Coronary artery (tissue), 2 donors: Measurements from ENCODE around the gene CRYBG2.
"Not testable (repeated sequence)": the region's sequence is repeated elsewhere in the genome, so short reads cannot be mapped to it uniquely, and the experiment has no call there.

Experiments
- DNase-seq: peaks from one replicate; pipeline ENCODE4 v3.0.0-alpha.2; 2017; ENCODE audit warnings: low spot score
- H3K27ac ChIP-seq, 2 donors: fragments of 200-600 bp; sonication (generic); one replicate each; pipeline ENCODE4 v1.5.1; 2016 to 2019
- H3K4me3 ChIP-seq: fragments of 200-600 bp; sonication (generic); 2 replicates; pipeline ENCODE4 v1.5.1; 2016; ENCODE audit warnings: mild to moderate bottlenecking, moderate library complexity
- CTCF ChIP-seq: fragments of 200-600 bp; sonication (generic); IDR thresholded peaks from one replicate; pipeline ENCODE4 v1.5.1; 2019; ENCODE audit warnings: antibody characterized with exemption

The CRYBG2 gene

DNA sequence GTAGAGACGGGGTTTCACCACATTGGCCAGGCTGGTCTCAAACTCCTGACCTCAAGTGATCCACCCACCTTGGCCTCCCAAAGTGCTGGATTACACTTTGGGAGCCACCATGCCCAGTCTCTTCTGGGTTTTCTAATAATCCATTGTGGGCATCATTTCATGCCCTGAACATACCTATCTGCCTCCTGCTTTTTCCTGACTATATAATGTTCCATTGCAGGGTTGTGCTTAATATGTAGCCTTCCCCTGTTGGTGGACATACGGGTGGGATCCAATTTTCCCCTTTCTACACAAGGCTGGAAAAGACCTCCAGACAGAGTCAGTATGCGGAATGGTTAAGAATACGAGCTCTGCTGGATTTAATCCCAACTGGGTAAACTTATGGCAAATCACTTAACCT, 22.1 kb upstream of the CRYBG2 start:
- H3K4me3 ChIP-seq, result no peak overlapping the region
- no peak for TF ChIP-seq CTCF

DNA sequence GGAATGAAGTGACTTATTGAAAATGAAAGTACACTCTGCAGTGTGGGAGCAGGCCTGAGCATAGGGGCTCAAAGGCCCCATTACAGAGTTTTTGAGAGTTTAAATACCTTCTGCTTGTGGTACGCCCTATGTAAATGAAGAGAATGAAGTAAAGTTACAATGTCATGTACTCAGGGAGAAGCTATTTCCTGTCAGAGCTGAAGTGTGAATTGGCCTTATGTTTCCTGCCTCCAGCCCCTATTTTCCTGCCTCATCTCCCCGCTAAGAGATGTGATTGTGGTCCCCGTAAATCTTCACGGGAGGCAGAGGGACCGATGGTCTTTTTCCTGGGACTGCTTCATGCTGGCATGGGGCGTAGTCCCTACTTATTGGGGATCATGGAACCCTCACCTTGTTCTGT, 21.2 kb upstream of the CRYBG2 start:
- no peak overlapping the region for H3K27ac ChIP-seq
- no peak overlapping the region for H3K4me3 ChIP-seq
- TF ChIP-seq CTCF, result no peak
- no peak for DNase-seq

More for the DNA sequence above, 22.1 kb upstream of the CRYBG2 start:
- H3K27ac ChIP-seq, result no peak overlapping the region
- DNase-seq, result no peak

GRCh38 chr1:26374361-26374760, 20.4 kb upstream of the CRYBG2 start:
- DNase-seq, H3K4me3 ChIP-seq, H3K27ac ChIP-seq: not testable (repeated sequence)

- no peak overlapping the region for H3K4me3 ChIP-seq
- no peak for TF ChIP-seq CTCF
- no peak for DNase-seq
- no peak overlapping the region for H3K27ac ChIP-seq
Measured at GRCh38 chr1:26373789-26374188, 19.9 kb upstream of the CRYBG2 start.

DNA sequence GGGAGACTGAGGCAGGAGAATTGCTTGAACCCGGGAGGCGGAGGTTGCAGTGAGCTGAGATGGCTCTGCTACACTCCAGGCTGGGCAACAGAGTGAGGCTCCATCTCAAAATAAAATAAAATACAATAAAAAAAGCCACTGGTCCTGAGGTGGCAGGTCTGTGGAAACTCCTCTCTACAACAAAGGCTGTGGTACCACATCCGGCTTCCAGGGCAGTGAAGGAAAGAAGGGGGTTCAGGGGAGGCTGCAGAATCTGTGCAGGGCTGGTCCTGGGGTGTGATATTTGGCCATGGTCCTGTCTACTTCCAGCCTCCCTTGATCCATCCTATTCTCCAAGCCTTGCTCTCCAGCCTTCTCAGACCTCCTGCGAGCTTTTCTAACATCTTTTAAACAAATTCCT, 19.4 kb upstream of the CRYBG2 start:
- Histone ChIP-seq H3K4me3 (no peak overlapping the region), H3K27ac (no peak overlapping the region)
- TF ChIP-seq CTCF, result no peak
- DNase-seq, result no peak

GRCh38 chr1:26372611-26373010, 18.7 kb upstream of the CRYBG2 start, which contains the start of gene ZNF683:
Gene ZNF683, minus strand, starts transcription at chr1:26372750. Its CDS starts 4,179 bp downstream, at chr1:26368571.
- not testable (repeated sequence) for H3K4me3 ChIP-seq, DNase-seq, H3K27ac ChIP-seq

DNA sequence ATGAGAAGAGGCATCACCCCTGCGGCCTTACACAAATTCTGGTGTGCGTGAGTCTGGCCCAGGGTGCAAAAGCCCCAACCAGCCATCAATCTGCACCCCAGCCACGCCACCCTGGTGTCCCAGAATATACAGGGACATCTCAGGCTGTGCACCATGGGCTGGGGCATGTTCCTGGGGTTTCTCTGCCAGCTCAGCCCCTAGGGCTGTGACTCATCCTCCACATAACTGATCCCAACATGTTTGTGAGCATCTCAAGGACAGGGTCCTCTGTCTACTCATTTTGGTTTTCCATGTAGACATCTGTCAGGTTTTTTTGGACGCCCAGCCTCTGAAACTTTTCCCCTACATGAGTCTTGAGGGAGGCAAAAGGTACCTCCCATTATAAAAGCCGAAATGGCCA, 18.1 kb upstream of the CRYBG2 start:
- H3K27ac ChIP-seq, result no peak overlapping the region
- DNase-seq, result no peak
- TF ChIP-seq CTCF, result no peak
- H3K4me3 ChIP-seq, result no peak overlapping the region

DNA sequence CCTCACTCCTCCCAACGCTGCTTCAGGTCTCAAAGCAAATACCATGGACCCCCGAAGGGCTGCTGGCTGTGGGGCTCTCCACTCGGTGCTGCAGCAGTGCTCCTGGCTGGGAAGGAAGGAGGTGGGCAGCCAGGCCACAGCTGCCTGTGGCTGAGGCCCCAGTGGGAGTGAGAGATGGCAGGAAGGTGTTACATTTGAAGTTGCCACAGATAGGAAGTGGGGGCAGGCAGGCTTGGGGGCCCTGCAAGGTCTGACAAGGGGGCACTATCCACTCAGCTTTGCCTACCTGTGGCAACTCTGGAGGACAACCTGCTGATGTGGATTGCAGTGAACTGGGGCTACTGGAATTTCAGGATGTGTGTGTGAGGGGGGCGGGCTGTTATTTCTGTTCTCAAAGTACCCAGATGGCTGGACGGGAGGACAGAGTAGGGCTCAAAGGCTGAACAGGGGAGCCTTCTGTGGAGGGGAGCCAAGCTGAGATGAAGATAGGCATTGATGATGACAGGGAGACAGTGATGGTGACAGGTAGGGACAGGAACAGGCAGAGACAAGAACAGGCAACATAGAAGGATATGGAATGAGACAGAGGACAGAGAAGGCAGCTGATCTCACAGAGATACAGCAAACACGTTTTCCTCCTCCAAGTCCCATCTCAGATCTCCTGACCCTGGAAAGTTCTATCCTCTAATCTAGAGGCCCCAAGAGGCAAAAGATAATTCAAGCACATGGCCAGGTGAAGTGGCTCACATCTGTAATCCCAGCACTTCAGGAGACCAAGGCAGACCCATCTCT, 16.9 kb upstream of the CRYBG2 start:
- no peak for TF ChIP-seq CTCF
- no peak for DNase-seq
- H3K27ac ChIP-seq, result no peak overlapping the region
- no peak overlapping the region for H3K4me3 ChIP-seq
